ENCODE measurements around the gene DNPEP. TPM values are rescaled to one million over a fixed set of nuclear protein-coding genes. Genes with fewer than 3 reads are reported as not detected.

DNPEP gene
- total and polyA plus RNA-seq, 2 donors (not counting 1 experiment from before 2014, with no cell fraction given): 82.6 to 91.7 TPM

DNA sequence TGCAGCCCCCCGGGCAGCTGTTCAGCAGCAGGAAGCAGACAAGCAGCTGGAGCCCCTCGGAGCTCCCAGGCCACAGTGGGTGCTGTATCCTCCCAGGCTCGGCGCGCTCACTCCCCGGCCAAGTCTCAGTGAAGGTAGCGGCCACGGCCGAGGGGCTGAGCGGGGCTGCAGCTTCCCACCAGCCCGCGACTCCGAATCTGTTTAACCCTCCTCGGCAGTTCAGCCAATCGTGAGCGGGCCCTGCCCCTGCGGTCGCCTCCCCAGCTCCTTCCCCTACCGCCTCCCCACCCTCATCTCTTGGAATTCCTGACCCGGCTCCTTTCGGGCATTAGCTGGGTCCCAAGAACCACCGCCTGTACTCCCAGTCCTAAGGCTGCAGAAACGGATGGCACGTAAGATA is 55.2 kb downstream of the DNPEP start, which contains the start of gene RESP18:
Gene RESP18 (minus strand): TSS at position 203 of the 400 bp plus-strand sequence.
- H3K9me3 Mint-ChIP-seq (ENCODE audit: insufficient read depth): peaks cover 5% of the 10 kb centered on the region
- ChIA-PET POLR2A (no interaction called here), CTCF (no interaction called here)
- Histone ChIP-seq H2AFZ (ENCODE audit: insufficient read depth, low read depth, low read length, poor library complexity, severe bottlenecking) (no peak within 1 kb of the TSS), H3K79me2 (ENCODE audit: control insufficient read depth, insufficient read depth, low read length) (no peaks in the 10 kb centered on the region), H3K4me2 (replicated peaks; ENCODE audit: low read depth, low read length, poor library complexity, severe bottlenecking) (no peak within 1 kb of the TSS), H3K4me1 (ENCODE audit: control insufficient read depth in 2 of 2, insufficient read depth in 2 of 2, low read length in 2 of 2) (no peaks in the 10 kb centered on the region), H3K9me3 (ENCODE audit: control extremely low read depth in 1 of 3, control insufficient read depth in 2 of 3, insufficient read depth in 1 of 3, low read length in 2 of 3) (peaks cover 1 to 23% (median 5%) of the 10 kb centered on the region in 3 donors), H3K4me3 (ENCODE audit: control extremely low read depth in 1 of 5, extremely low read depth in 1 of 5, insufficient read depth in 1 of 5, low read depth in 2 of 5, low read length in 4 of 5) (no peak within 1 kb of the TSS), H3K9ac (ENCODE audit: low read length) (no peak within 1 kb of the TSS), H3K27ac (ENCODE audit: low read length in 2 of 2) (no peak within 1 kb of the TSS), H3K36me3 (replicated peaks in 1 of 2; ENCODE audit: control extremely low read depth in 1 of 2, control insufficient read depth in 1 of 2, extremely low read depth in 1 of 2, insufficient read depth in 2 of 2, low read length in 1 of 2) (no peaks in the 10 kb centered on the region), H3K27me3 (replicated peaks in 1 of 4; ENCODE audit: control extremely low read depth in 1 of 4, control insufficient read depth in 3 of 4, insufficient read depth in 4 of 4, low read length in 3 of 4) (peaks cover 0 to 60% (median 20%) of the 10 kb centered on the region in 4 experiments), H4K20me1 (ENCODE audit: control insufficient read depth, insufficient read depth, low read length, poor library complexity, severe bottlenecking) (no peaks in the 10 kb centered on the region)
- no peak for ATAC-seq (ENCODE audit: low read depth)
- H3K27me3 Mint-ChIP-seq: peaks cover 83% of the 10 kb centered on the region
- WGBS (ENCODE audit: insufficient coverage): 24% methylated on average over 21 of the region's 24 CpGs
- H3K4me3 Mint-ChIP-seq: no peak within 1 kb of the TSS
- no peaks in the 10 kb centered on the region for H3K4me1 Mint-ChIP-seq
- intact Hi-C loops (cut with micrococcal nuclease): no loop called here
- H3K27ac Mint-ChIP-seq: no peak within 1 kb of the TSS
- DNase-seq: no peak
- no peak for TF ChIP-seq EZH2 (IDR thresholded peaks at IDR 0.05; ENCODE audit: borderline replicate concordance, insufficient read depth, low read depth, low read length, poor library complexity, severe bottlenecking)
- TF ChIP-seq, protein P1, sequence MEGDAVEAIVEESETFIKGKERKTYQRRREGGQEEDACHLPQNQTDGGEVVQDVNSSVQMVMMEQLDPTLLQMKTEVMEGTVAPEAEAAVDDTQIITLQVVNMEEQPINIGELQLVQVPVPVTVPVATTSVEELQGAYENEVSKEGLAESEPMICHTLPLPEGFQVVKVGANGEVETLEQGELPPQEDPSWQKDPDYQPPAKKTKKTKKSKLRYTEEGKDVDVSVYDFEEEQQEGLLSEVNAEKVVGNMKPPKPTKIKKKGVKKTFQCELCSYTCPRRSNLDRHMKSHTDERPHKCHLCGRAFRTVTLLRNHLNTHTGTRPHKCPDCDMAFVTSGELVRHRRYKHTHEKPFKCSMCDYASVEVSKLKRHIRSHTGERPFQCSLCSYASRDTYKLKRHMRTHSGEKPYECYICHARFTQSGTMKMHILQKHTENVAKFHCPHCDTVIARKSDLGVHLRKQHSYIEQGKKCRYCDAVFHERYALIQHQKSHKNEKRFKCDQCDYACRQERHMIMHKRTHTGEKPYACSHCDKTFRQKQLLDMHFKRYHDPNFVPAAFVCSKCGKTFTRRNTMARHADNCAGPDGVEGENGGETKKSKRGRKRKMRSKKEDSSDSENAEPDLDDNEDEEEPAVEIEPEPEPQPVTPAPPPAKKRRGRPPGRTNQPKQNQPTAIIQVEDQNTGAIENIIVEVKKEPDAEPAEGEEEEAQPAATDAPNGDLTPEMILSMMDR (IDR thresholded peaks at IDR 0.05): no peak

GRCh38 chr2:219331560-219332213 is 56.0 kb downstream of the DNPEP start:
- Histone ChIP-seq H3K9ac (ENCODE audit: low read length) (no peak overlapping the region), H3K9me3 (ENCODE audit: control extremely low read depth in 1 of 3, control insufficient read depth in 2 of 3, insufficient read depth in 1 of 3, low read length in 2 of 3) (peaks cover 1 to 20% (median 5%) of the 10 kb centered on the region in 3 donors), H3K4me2 (replicated peaks; ENCODE audit: low read depth, low read length, poor library complexity, severe bottlenecking) (no peak overlapping the region), H3K79me2 (ENCODE audit: control insufficient read depth, insufficient read depth, low read length) (no peaks in the 10 kb centered on the region), H3K27me3 (replicated peaks in 1 of 4; ENCODE audit: control extremely low read depth in 1 of 4, control insufficient read depth in 3 of 4, insufficient read depth in 4 of 4, low read length in 3 of 4) (peaks cover 0 to 63% (median 20%) of the 10 kb centered on the region in 4 experiments), H3K27ac (ENCODE audit: low read length in 2 of 2) (no peak overlapping the region), H3K36me3 (replicated peaks in 1 of 2; ENCODE audit: control extremely low read depth in 1 of 2, control insufficient read depth in 1 of 2, extremely low read depth in 1 of 2, insufficient read depth in 2 of 2, low read length in 1 of 2) (no peaks in the 10 kb centered on the region), H4K20me1 (ENCODE audit: control insufficient read depth, insufficient read depth, low read length, poor library complexity, severe bottlenecking) (no peaks in the 10 kb centered on the region), H2AFZ (ENCODE audit: insufficient read depth, low read depth, low read length, poor library complexity, severe bottlenecking) (no peak overlapping the region), H3K4me3 (ENCODE audit: control extremely low read depth in 1 of 5, extremely low read depth in 1 of 5, insufficient read depth in 1 of 5, low read depth in 2 of 5, low read length in 4 of 5) (no peak overlapping the region), H3K4me1 (ENCODE audit: control insufficient read depth in 2 of 2, insufficient read depth in 2 of 2, low read length in 2 of 2) (no peaks in the 10 kb centered on the region)
- WGBS (ENCODE audit: insufficient coverage): 26% methylated on average over 35 of the region's 39 CpGs
- H3K4me3 Mint-ChIP-seq: no peak overlapping the region
- H3K27ac Mint-ChIP-seq: no peak overlapping the region
- TF ChIP-seq EZH2 (IDR thresholded peaks at IDR 0.05; ENCODE audit: borderline replicate concordance, insufficient read depth, low read depth, low read length, poor library complexity, severe bottlenecking): no peak
- TF ChIP-seq, protein P1 (IDR thresholded peaks at IDR 0.05): no peak
- intact Hi-C loops (cut with micrococcal nuclease): no loop called here
- H3K27me3 Mint-ChIP-seq: peaks cover 90% of the 10 kb centered on the region
- ChIA-PET CTCF (no interaction called here), POLR2A (no interaction called here)
- ATAC-seq (ENCODE audit: low read depth): no peak
- H3K9me3 Mint-ChIP-seq (ENCODE audit: insufficient read depth): peaks cover 4% of the 10 kb centered on the region
- no peak for DNase-seq
- H3K4me1 Mint-ChIP-seq: no peaks in the 10 kb centered on the region

Measured in B cell (primary cell).